Spleen (tissue), 7 donors: ENCODE results near the gene HSP90AB1.

Source experiments
- POLR2A ChIP-seq, 3 donors: fragments of 450-650 bp; IDR thresholded peaks; one replicate each; pipeline ENCODE4 v1.5.1; 2017; ENCODE audit warnings: antibody characterized with exemption in 3 of 3, mild to moderate bottlenecking in 1 of 3
- POLR2AphosphoS5 ChIP-seq, 3 donors: sonication (generic); formaldehyde crosslinking; IDR thresholded peaks; one replicate each; pipeline ENCODE4 v1.5.1; 2017; ENCODE audit warnings: antibody characterized with exemption in 3 of 3
- TF ChIP-seq, protein P1 (sequence below), 11 experiments: fragments of 200-600 bp in 7 of 11; fragments of 450-650 bp in 4 of 11; sonication (generic) in 4 of 11; IDR thresholded peaks in 8 of 11; conservative IDR thresholded peaks in 3 of 11; 1 replicate in 7 of 11; 2 replicates in 4 of 11; pipeline versions ENCODE4 v1.4.0 to v1.8.0; 2016 to 2021; ENCODE audit warnings: antibody characterized with exemption in 11 of 11, inconsistent platforms in 4 of 11, mild to moderate bottlenecking in 1 of 11
- donor health status: DM: no; HTN: no; CAD: no; lungs with moderate emphysema.
- donor health status: DM: no; HTN: no; CAD: no.
- donor health status: DM: no; HTN: no; CAD: no.

DNA sequence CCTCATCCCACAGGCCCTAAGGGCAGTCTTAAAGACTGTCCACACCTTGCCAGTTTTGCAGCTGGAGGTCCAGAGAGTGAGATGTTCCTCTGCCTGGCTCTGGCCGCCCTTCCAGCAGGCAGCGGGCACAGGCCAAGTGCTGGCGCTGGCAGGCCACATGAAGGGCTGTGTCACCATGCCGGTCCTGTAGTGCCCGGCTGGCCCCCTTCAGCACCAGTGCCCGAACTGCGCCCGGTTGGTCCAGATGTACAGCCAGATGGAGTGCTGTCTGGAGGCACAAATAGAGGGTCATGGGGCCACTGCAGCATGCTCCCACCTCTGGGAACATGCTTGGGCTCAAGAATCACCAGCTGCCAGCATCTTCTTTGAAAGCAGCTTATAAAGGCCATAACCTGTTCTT is 14.7 kb downstream of the HSP90AB1 start:
- TF ChIP-seq, protein P1, sequence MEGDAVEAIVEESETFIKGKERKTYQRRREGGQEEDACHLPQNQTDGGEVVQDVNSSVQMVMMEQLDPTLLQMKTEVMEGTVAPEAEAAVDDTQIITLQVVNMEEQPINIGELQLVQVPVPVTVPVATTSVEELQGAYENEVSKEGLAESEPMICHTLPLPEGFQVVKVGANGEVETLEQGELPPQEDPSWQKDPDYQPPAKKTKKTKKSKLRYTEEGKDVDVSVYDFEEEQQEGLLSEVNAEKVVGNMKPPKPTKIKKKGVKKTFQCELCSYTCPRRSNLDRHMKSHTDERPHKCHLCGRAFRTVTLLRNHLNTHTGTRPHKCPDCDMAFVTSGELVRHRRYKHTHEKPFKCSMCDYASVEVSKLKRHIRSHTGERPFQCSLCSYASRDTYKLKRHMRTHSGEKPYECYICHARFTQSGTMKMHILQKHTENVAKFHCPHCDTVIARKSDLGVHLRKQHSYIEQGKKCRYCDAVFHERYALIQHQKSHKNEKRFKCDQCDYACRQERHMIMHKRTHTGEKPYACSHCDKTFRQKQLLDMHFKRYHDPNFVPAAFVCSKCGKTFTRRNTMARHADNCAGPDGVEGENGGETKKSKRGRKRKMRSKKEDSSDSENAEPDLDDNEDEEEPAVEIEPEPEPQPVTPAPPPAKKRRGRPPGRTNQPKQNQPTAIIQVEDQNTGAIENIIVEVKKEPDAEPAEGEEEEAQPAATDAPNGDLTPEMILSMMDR (IDR thresholded peaks at IDR 0.05 in 8 of 11, conservative IDR thresholded peaks at IDR 0.05 in 3 of 11): no peak
- TF ChIP-seq POLR2AphosphoS5 (IDR thresholded peaks at IDR 0.05) (peak in 1 of 3 donors; percentile 45), POLR2A (IDR thresholded peaks at IDR 0.05) (no peak)
